ENCODE results near the gene APRT.

DNA sequence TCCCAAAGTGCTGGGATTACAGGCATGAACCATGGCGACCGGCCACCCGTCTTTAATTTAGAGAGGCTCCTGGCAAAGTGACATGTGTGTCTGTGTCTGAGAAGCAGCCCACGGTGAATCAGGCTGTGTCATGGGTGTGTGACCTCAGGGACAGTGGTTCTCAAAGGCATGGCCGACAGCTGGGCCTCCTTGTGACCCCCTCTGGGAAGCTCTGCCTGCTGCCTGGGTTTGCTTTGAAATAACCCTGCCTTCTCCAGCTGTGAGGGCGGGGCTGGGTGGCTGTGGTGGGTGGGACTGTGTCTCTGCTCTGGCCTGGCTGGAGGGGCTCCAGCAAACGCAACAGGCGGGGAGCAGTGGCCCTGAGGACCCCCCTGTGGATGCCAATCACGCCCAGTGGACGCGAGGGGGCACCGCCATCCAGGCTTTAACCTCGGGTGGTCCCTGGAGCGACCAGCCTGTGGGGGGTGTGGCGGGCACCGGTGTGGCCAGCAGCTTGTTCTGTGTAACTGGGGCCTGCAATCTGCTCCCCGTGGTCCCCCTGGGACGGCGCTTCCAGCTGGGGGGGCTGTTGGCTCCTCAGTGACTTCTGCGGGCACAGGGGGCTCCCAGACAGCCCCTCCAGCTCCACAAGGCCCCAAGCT is 8.8 kb upstream of the APRT start:
- TF ChIP-seq POLR2A (IDR thresholded peaks at IDR 0.05; ENCODE audit: low read depth, low read length) (no peak), POLR2AphosphoS5 (IDR thresholded peaks at IDR 0.05; ENCODE audit: low read depth, low read length) (no peak), TAF1 (IDR thresholded peaks at IDR 0.05; ENCODE audit: low read depth, low read length) (no peak), SPI1 (IDR thresholded peaks at IDR 0.05; ENCODE audit: low read depth, low read length) (no peak), POU2F2 (IDR thresholded peaks at IDR 0.05; ENCODE audit: low read depth, low read length) (no peak), PAX5 (IDR thresholded peaks at IDR 0.05; ENCODE audit: insufficient read depth, low read length, severe bottlenecking) (no peak)
